Ishikawa (cell line): ENCODE measurements around the gene CRYBG2.

ENCODE experiments used
- CEBPB ChIP-seq: IDR thresholded peaks from 2 replicates; pipeline ENCODE4 v1.6.1; 2012
- CREB1 ChIP-seq: IDR thresholded peaks from 2 replicates; pipeline ENCODE4 v1.6.1; 2012; ENCODE audit warnings: low read depth
- EGR1 ChIP-seq: IDR thresholded peaks from 2 replicates; pipeline ENCODE4 v1.6.1; 2012
- EP300 ChIP-seq: IDR thresholded peaks from 2 replicates; pipeline ENCODE4 v1.6.1; 2012; ENCODE audit warnings: borderline replicate concordance
- FOXM1 ChIP-seq: IDR thresholded peaks from 2 replicates; pipeline ENCODE4 v1.6.1; 2012; ENCODE audit warnings: low read depth, borderline replicate concordance
- NFIC ChIP-seq: IDR thresholded peaks from 2 replicates; pipeline ENCODE4 v1.6.1; 2012
- RAD21 ChIP-seq: IDR thresholded peaks from 2 replicates; pipeline ENCODE4 v1.6.1; 2012; ENCODE audit warnings: low read depth
- TAF1 ChIP-seq: IDR thresholded peaks from 2 replicates; pipeline ENCODE4 v1.6.1; 2012; ENCODE audit warnings: low read depth, mild to moderate bottlenecking
- TCF12 ChIP-seq: IDR thresholded peaks from 2 replicates; pipeline ENCODE4 v1.6.1; 2012; ENCODE audit warnings: low read depth
- TEAD4 ChIP-seq: IDR thresholded peaks from 2 replicates; pipeline ENCODE4 v1.6.1; 2012
- YY1 ChIP-seq: IDR thresholded peaks from 2 replicates; pipeline ENCODE4 v1.6.1; 2012; ENCODE audit warnings: low read depth
- ZBTB7A ChIP-seq: IDR thresholded peaks from 2 replicates; pipeline ENCODE4 v1.6.1; 2012; ENCODE audit warnings: low read depth
- TF ChIP-seq, protein P1 (sequence below): IDR thresholded peaks from 2 replicates; pipeline ENCODE4 v1.6.1; 2012
- TF ChIP-seq, protein P2 (sequence below): IDR thresholded peaks from 2 replicates; pipeline ENCODE4 v1.6.1; 2012
- TF ChIP-seq, protein P3 (sequence below): IDR thresholded peaks from 2 replicates; pipeline ENCODE4 v1.6.1; 2012; ENCODE audit warnings: low read depth, mild to moderate bottlenecking

The CRYBG2 gene

GRCh38 chr1:26391450-26391849 lies 37.5 kb upstream of the CRYBG2 start:
- TF ChIP-seq RAD21 = peak; percentile 89
- TF ChIP-seq TEAD4 = no peak

- TF ChIP-seq FOXM1 (no peak), TEAD4 (no peak), TAF1 (no peak), CREB1 (no peak), CEBPB (no peak), EGR1 (no peak), ZBTB7A (no peak), RAD21 (no peak), EP300 (no peak), YY1 (no peak)
- TF ChIP-seq, protein P1, sequence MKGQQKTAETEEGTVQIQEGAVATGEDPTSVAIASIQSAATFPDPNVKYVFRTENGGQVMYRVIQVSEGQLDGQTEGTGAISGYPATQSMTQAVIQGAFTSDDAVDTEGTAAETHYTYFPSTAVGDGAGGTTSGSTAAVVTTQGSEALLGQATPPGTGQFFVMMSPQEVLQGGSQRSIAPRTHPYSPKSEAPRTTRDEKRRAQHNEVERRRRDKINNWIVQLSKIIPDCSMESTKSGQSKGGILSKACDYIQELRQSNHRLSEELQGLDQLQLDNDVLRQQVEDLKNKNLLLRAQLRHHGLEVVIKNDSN = no peak
- TF ChIP-seq, protein P2, sequence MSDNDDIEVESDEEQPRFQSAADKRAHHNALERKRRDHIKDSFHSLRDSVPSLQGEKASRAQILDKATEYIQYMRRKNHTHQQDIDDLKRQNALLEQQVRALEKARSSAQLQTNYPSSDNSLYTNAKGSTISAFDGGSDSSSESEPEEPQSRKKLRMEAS = no peak
Measured at GRCh38 chr1:26389604-26390247, 35.8 kb upstream of the CRYBG2 start.

GRCh38 chr1:26388791-26389445 lies 35.0 kb upstream of the CRYBG2 start:
- TF ChIP-seq TEAD4 (no peak), ZBTB7A (no peak), TAF1 (no peak), RAD21 (no peak), TCF12 (no peak), FOXM1 (no peak), EGR1 (no peak), NFIC (no peak), CREB1 (no peak), EP300 (no peak), YY1 (no peak), CEBPB (no peak)
- TF ChIP-seq, protein P3, sequence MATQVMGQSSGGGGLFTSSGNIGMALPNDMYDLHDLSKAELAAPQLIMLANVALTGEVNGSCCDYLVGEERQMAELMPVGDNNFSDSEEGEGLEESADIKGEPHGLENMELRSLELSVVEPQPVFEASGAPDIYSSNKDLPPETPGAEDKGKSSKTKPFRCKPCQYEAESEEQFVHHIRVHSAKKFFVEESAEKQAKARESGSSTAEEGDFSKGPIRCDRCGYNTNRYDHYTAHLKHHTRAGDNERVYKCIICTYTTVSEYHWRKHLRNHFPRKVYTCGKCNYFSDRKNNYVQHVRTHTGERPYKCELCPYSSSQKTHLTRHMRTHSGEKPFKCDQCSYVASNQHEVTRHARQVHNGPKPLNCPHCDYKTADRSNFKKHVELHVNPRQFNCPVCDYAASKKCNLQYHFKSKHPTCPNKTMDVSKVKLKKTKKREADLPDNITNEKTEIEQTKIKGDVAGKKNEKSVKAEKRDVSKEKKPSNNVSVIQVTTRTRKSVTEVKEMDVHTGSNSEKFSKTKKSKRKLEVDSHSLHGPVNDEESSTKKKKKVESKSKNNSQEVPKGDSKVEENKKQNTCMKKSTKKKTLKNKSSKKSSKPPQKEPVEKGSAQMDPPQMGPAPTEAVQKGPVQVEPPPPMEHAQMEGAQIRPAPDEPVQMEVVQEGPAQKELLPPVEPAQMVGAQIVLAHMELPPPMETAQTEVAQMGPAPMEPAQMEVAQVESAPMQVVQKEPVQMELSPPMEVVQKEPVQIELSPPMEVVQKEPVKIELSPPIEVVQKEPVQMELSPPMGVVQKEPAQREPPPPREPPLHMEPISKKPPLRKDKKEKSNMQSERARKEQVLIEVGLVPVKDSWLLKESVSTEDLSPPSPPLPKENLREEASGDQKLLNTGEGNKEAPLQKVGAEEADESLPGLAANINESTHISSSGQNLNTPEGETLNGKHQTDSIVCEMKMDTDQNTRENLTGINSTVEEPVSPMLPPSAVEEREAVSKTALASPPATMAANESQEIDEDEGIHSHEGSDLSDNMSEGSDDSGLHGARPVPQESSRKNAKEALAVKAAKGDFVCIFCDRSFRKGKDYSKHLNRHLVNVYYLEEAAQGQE = no peak
- TF ChIP-seq, protein P1 = no peak
- TF ChIP-seq, protein P2 = no peak

- no peak for TF ChIP-seq RAD21
- TF ChIP-seq, protein P2 = peak; percentile 50; the same call in 1 of the 2 replicates
- peak; percentile 20; the same call in 1 of the 2 replicates for TF ChIP-seq EP300
- TF ChIP-seq NFIC = no peak
- peak; percentile 92 for TF ChIP-seq CEBPB
- TF ChIP-seq TEAD4 = no peak
- TF ChIP-seq CREB1 = no peak
- no peak for TF ChIP-seq FOXM1
- TF ChIP-seq, protein P3 = no peak
- TF ChIP-seq YY1 = no peak
- TF ChIP-seq TAF1 = no peak
- no peak for TF ChIP-seq EGR1
- peak; percentile 53; the same call in 1 of the 2 replicates for TF ChIP-seq TCF12
- no peak for TF ChIP-seq ZBTB7A
- TF ChIP-seq, protein P1 = no peak
Measured at GRCh38 chr1:26387447-26387846, 33.5 kb upstream of the CRYBG2 start.

DNA sequence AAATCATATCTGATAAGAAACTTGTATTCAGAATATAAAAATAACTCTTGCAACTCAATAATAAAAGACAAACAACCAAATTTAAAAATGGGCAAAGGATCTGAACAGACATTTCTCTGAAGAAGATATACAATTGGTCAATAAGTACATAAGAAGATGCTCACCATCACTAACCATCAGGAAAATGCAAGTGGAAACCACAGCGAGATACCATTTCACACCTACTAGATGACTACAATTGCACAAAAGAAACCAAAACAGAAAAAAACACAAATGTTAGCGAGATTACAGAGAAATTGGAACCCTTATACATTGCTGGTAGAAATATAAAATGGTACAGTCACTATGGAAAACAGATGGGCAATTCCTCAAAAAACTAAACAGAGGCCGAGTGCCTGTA lies 30.1 kb upstream of the CRYBG2 start:
- no peak for TF ChIP-seq TAF1

DNA sequence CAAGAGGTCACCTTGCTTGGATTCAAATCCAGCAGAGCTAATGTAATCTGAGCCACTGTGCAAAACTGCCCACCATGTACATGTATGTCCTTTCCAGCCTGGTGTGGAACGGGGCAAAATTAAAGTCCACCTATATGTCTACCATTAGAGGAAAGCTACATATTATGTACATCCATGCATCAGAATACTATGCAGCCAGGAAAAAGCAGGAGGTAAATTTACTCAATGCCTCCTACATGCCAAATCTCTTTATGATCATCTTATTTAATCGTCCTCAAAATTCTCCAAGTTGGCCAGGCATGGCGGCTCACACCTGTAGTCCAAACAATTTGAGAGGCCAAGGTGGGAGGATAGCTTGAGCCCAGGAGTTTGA lies 24.9 kb upstream of the CRYBG2 start:
- TF ChIP-seq CREB1 = no peak
- no peak for TF ChIP-seq TCF12
- no peak for TF ChIP-seq CEBPB
- TF ChIP-seq TAF1 = no peak
- TF ChIP-seq ZBTB7A = no peak
- no peak for TF ChIP-seq YY1
- TF ChIP-seq TEAD4 = no peak
- TF ChIP-seq RAD21 = no peak
